GM06990 (cell line): ENCODE measurements around the gene LAPTM5.
A peak's percentile ranks its signal among the peaks of the same experiment; 100 is the strongest.

Experiments
- DNase-seq: peaks from one replicate; pipeline ENCODE4 v3.0.0-alpha.2; 2011; ENCODE audit not compliant: insufficient read length; ENCODE audit errors: extremely low read depth
- H3K27me3 ChIP-seq: replicated peaks from 2 replicates; pipeline ENCODE4 v1.6.0; 2011; ENCODE audit warnings: low read length; ENCODE audit not compliant: control insufficient read depth, insufficient read depth
- H3K36me3 ChIP-seq: 2 replicates; pipeline ENCODE4 v1.5.1; 2011; ENCODE audit warnings: low read length; ENCODE audit not compliant: control insufficient read depth, insufficient read depth
- H3K4me3 ChIP-seq: replicated peaks from 2 replicates; pipeline ENCODE4 v1.5.1; 2011; ENCODE audit warnings: low read depth, mild to moderate bottlenecking, control low read depth, low read length
- CTCF ChIP-seq: IDR thresholded peaks from 2 replicates; pipeline ENCODE4 v1.5.1; 2011; ENCODE audit warnings: low read length, control low read depth, mild to moderate bottlenecking, inconsistent platforms; ENCODE audit not compliant: insufficient read depth, poor library complexity, severe bottlenecking

The LAPTM5 gene

GRCh38 chr1:30734580-30734979, 23.0 kb downstream of the LAPTM5 start:
- Histone ChIP-seq H3K27me3 (no peaks in the 10 kb centered on the region), H3K36me3 (peaks cover 57% of the 10 kb centered on the region)

GRCh38 chr1:30734106-30734505, 23.5 kb downstream of the LAPTM5 start:
- no peak overlapping the region for H3K4me3 ChIP-seq
- no peak for TF ChIP-seq CTCF
- no peaks in the 10 kb centered on the region for H3K27me3 ChIP-seq
- no peak for DNase-seq
- peaks cover 53% of the 10 kb centered on the region for H3K36me3 ChIP-seq

More at GRCh38 chr1:30734580-30734979, 23.0 kb downstream of the LAPTM5 start:
- DNase-seq = no peak
- no peak overlapping the region for H3K4me3 ChIP-seq
- no peak for TF ChIP-seq CTCF

GRCh38 chr1:30733493-30733892, 24.1 kb downstream of the LAPTM5 start:
- H3K4me3 ChIP-seq = no peak overlapping the region
- peaks cover 47% of the 10 kb centered on the region for H3K36me3 ChIP-seq
- no peak for TF ChIP-seq CTCF
- no peaks in the 10 kb centered on the region for H3K27me3 ChIP-seq
- DNase-seq = no peak

GRCh38 chr1:30732277-30732996, 25.1 kb downstream of the LAPTM5 start:
- no peak for TF ChIP-seq CTCF
- DNase-seq = peak; percentile 65
- no peak overlapping the region for H3K4me3 ChIP-seq
- no peaks in the 10 kb centered on the region for H3K27me3 ChIP-seq
- peaks cover 36% of the 10 kb centered on the region for H3K36me3 ChIP-seq

GRCh38 chr1:30731806-30732276, 25.7 kb downstream of the LAPTM5 start:
- Histone ChIP-seq H3K36me3 (peaks cover 31% of the 10 kb centered on the region), H3K27me3 (no peaks in the 10 kb centered on the region), H3K4me3 (no peak overlapping the region)
- no peak for TF ChIP-seq CTCF
- no peak for DNase-seq
